GM19023 (cell line): ENCODE results near the gene PRDM16.

Source experiments
- ATAC-seq: cut with Tn5 transposase; IDR thresholded peaks from one replicate; pipeline ENCODE4 v1.9.1; 2021; ENCODE audit warnings: mild to moderate bottlenecking, moderate library complexity; ENCODE audit not compliant: unreplicated experiment

The PRDM16 gene

GRCh38 chr1:3475839-3476573 is 407.0 kb downstream of the PRDM16 start:
- ATAC-seq = no peak

GRCh38 chr1:3476666-3477065 is 407.7 kb downstream of the PRDM16 start:
- no peak for ATAC-seq

- no peak for ATAC-seq
Measured at GRCh38 chr1:3477241-3477995, 408.4 kb downstream of the PRDM16 start.

- ATAC-seq = no peak
Measured at GRCh38 chr1:3478187-3478586, 409.2 kb downstream of the PRDM16 start.

GRCh38 chr1:3479511-3480368 is 410.7 kb downstream of the PRDM16 start:
- no peak for ATAC-seq

GRCh38 chr1:3480369-3480719 is 411.3 kb downstream of the PRDM16 start:
- no peak for ATAC-seq

GRCh38 chr1:3481046-3481445 is 412.0 kb downstream of the PRDM16 start:
- ATAC-seq = no peak

- ATAC-seq = no peak
Measured at GRCh38 chr1:3481836-3482375, 412.9 kb downstream of the PRDM16 start.

- no peak for ATAC-seq
Measured at GRCh38 chr1:3482378-3482849, 413.4 kb downstream of the PRDM16 start.

GRCh38 chr1:3483380-3483779 is 414.4 kb downstream of the PRDM16 start:
- no peak for ATAC-seq

GRCh38 chr1:3483801-3484444 is 414.9 kb downstream of the PRDM16 start:
- no peak for ATAC-seq

- ATAC-seq = no peak
Measured at GRCh38 chr1:3485016-3485415, 416.0 kb downstream of the PRDM16 start.
